Uterus (tissue), 4 donors: ENCODE measurements around the gene GRM3. TPM values are rescaled to one million over a fixed set of nuclear protein-coding genes. Genes with fewer than 3 reads are reported as not detected.

Source experiments
- DNase-seq, 2 donors: peaks; one replicate each; pipeline ENCODE4 v3.0.0-alpha.2; 2019 to 2020
- H3K27ac ChIP-seq, 2 donors: fragments of 200-600 bp; sonication (generic); 1 replicate in 1 of 2; 2 replicates in 1 of 2; pipeline ENCODE4 v1.5.1; 2016 to 2018
- H3K27me3 ChIP-seq, 2 donors: fragments of 200-600 bp; sonication (generic); one replicate each; pipeline ENCODE4 v1.5.1; 2018 to 2019; ENCODE audit warnings: control low read depth in 1 of 2
- H3K36me3 ChIP-seq, 2 donors: fragments of 200-600 bp; sonication (generic); one replicate each; pipeline ENCODE4 v1.5.1; 2019; ENCODE audit warnings: control low read depth in 1 of 2
- H3K4me1 ChIP-seq, 2 donors: fragments of 200-600 bp; sonication (generic); one replicate each; pipeline ENCODE4 v1.5.1; 2018 to 2019; ENCODE audit warnings: control low read depth in 1 of 2
- H3K4me3 ChIP-seq, 2 donors: fragments of 200-600 bp; sonication (generic); 1 replicate in 1 of 2; 2 replicates in 1 of 2; pipeline ENCODE4 v1.5.1; 2018 to 2019; ENCODE audit warnings: mild to moderate bottlenecking in 1 of 2
- H3K9me3 ChIP-seq, 2 donors: fragments of 200-600 bp; sonication (generic); one replicate each; pipeline ENCODE4 v1.5.1; 2019; ENCODE audit warnings: control low read depth in 1 of 2
- CTCF ChIP-seq, 4 experiments: fragments of 200-600 bp in 2 of 4; fragments of 450-650 bp in 2 of 4; sonication (generic) in 2 of 4; IDR thresholded peaks; one replicate each; pipeline ENCODE4 v1.5.1; 2016 to 2019; ENCODE audit warnings: antibody characterized with exemption in 4 of 4, mild to moderate bottlenecking in 2 of 4, moderate library complexity in 1 of 4
- POLR2A ChIP-seq, 2 donors: fragments of 450-650 bp; IDR thresholded peaks; one replicate each; pipeline ENCODE4 v1.6.1; 2016; ENCODE audit warnings: antibody characterized with exemption in 2 of 2, mild to moderate bottlenecking in 1 of 2, moderate library complexity in 1 of 2
- intact Hi-C: fragments of 100-400 bp; cut with DNase I; formaldehyde crosslinking; loops from one replicate; pipeline ENCODE4 v1.15.1; 2023; ENCODE audit warnings: low total_unique reads
- total RNA-seq, 4 donors: library from RNA; depleted of rRNA in 3 of 4; stranded (reverse); fragments of >200 nt in 3 of 4; gene quantifications; one replicate each; pipeline versions ENCODE4 v1.1.0 to v1.2.4, GENCODE V29; 2014 to 2023
- donor health status: DM: yes; HTN: yes; CAD: no.

Gene GRM3
- total RNA-seq, 4 donors from 2014 or later, result 2.1 TPM; not detected in 3

GRCh38 chr7:86760236-86760635, 116.5 kb downstream of the GRM3 start:
- no peak for TF ChIP-seq POLR2A (IDR thresholded peaks at IDR 0.05)
- TF ChIP-seq CTCF (IDR thresholded peaks at IDR 0.05), result no peak
- Histone ChIP-seq H3K36me3 (no peaks in the 10 kb centered on the region), H3K4me1 (no peaks in the 10 kb centered on the region), H3K27me3 (no peaks in the 10 kb centered on the region), H3K4me3 (no peak overlapping the region), H3K9me3 (no peaks in the 10 kb centered on the region), H3K27ac (no peak overlapping the region)
- no peak for DNase-seq
- intact Hi-C loops, result no loop called here

- Histone ChIP-seq H3K27ac (no peak overlapping the region), H3K9me3 (no peaks in the 10 kb centered on the region), H3K4me3 (no peak overlapping the region), H3K27me3 (no peaks in the 10 kb centered on the region), H3K4me1 (no peaks in the 10 kb centered on the region), H3K36me3 (no peaks in the 10 kb centered on the region)
- DNase-seq, result no peak
- TF ChIP-seq CTCF (IDR thresholded peaks at IDR 0.05), result no peak
- TF ChIP-seq POLR2A (IDR thresholded peaks at IDR 0.05), result no peak
- intact Hi-C loops, result no loop called here
Measured at GRCh38 chr7:86762129-86762528, 118.4 kb downstream of the GRM3 start.

- Histone ChIP-seq H3K36me3 (no peaks in the 10 kb centered on the region), H3K27me3 (no peaks in the 10 kb centered on the region), H3K4me1 (no peaks in the 10 kb centered on the region), H3K27ac (no peak overlapping the region), H3K4me3 (no peak overlapping the region), H3K9me3 (no peaks in the 10 kb centered on the region)
- intact Hi-C loops, result no loop called here
- no peak for DNase-seq
- TF ChIP-seq POLR2A (IDR thresholded peaks at IDR 0.05) (no peak), CTCF (IDR thresholded peaks at IDR 0.05) (no peak)
Measured at GRCh38 chr7:86765931-86766330, 122.2 kb downstream of the GRM3 start.

- H3K4me1 ChIP-seq, result no peaks in the 10 kb centered on the region
- intact Hi-C loops, result no loop called here
- DNase-seq, result no peak
- no peak overlapping the region for H3K27ac ChIP-seq
- no peaks in the 10 kb centered on the region for H3K27me3 ChIP-seq
- no peaks in the 10 kb centered on the region for H3K9me3 ChIP-seq
- TF ChIP-seq POLR2A (IDR thresholded peaks at IDR 0.05), result no peak
- TF ChIP-seq CTCF (IDR thresholded peaks at IDR 0.05), result no peak
- no peak overlapping the region for H3K4me3 ChIP-seq
- H3K36me3 ChIP-seq, result no peaks in the 10 kb centered on the region
Measured at GRCh38 chr7:86768394-86768793, 124.7 kb downstream of the GRM3 start.

GRCh38 chr7:86768967-86769760, 125.5 kb downstream of the GRM3 start:
- no peak for DNase-seq
- intact Hi-C loops, result no loop called here
- Histone ChIP-seq H3K27me3 (no peaks in the 10 kb centered on the region), H3K27ac (no peak overlapping the region), H3K4me3 (no peak overlapping the region), H3K9me3 (no peaks in the 10 kb centered on the region), H3K36me3 (no peaks in the 10 kb centered on the region), H3K4me1 (no peaks in the 10 kb centered on the region)
- TF ChIP-seq CTCF (IDR thresholded peaks at IDR 0.05) (no peak), POLR2A (IDR thresholded peaks at IDR 0.05) (no peak)
